Mesendoderm (in vitro differentiated cells): ENCODE results near the gene ATP9A.
A peak's percentile ranks its signal among the peaks of the same experiment; 100 is the strongest.

ENCODE experiments used
- DNase-seq: peaks from one replicate; pipeline ENCODE4 v3.0.0; 2013
- H2AK5ac ChIP-seq: 2 replicates; pipeline ENCODE4 v1.6.1; 2013; ENCODE audit warnings: low read length, inconsistent platforms
- H2BK120ac ChIP-seq: 2 replicates; pipeline ENCODE4 v1.6.1; 2013; ENCODE audit warnings: low read depth, mild to moderate bottlenecking, low read length, moderate library complexity, mixed read lengths
- H2BK15ac ChIP-seq: replicated peaks from 2 replicates; pipeline ENCODE4 v1.6.1; 2013; ENCODE audit warnings: low read depth, mild to moderate bottlenecking, moderate library complexity
- H2BK5ac ChIP-seq: 2 replicates; pipeline ENCODE4 v1.6.1; 2013; ENCODE audit warnings: low read length, inconsistent platforms
- H3K18ac ChIP-seq: 2 replicates; pipeline ENCODE4 v1.6.1; 2013; ENCODE audit warnings: mild to moderate bottlenecking, low read length, mixed read lengths
- H3K23ac ChIP-seq: one replicate; pipeline ENCODE4 v1.6.1; 2013; ENCODE audit warnings: low read length
- H3K27ac ChIP-seq: 2 replicates; pipeline ENCODE4 v1.5.1; 2013; ENCODE audit warnings: low read depth, mild to moderate bottlenecking, inconsistent platforms, low read length, moderate library complexity
- H3K27me3 ChIP-seq: 2 replicates; pipeline ENCODE4 v1.6.1; 2013; ENCODE audit warnings: low read length, control low read depth, mild to moderate bottlenecking, inconsistent platforms; ENCODE audit not compliant: insufficient read depth, poor library complexity
- H3K36me3 ChIP-seq: 2 replicates; pipeline ENCODE4 v1.6.1; 2013; ENCODE audit warnings: low read length, inconsistent platforms; ENCODE audit not compliant: control insufficient read depth, insufficient read depth
- H3K4ac ChIP-seq: one replicate; pipeline ENCODE4 v1.6.1; 2013; ENCODE audit warnings: low read depth, mild to moderate bottlenecking, low read length, moderate library complexity
- H3K4me1 ChIP-seq: 2 replicates; pipeline ENCODE4 v1.6.1; 2013; ENCODE audit warnings: low read depth, low read length, inconsistent platforms; ENCODE audit not compliant: control insufficient read depth
- H3K4me2 ChIP-seq: 2 replicates; pipeline ENCODE4 v1.6.1; 2013; ENCODE audit warnings: low read length
- H3K4me3 ChIP-seq: 2 replicates; pipeline ENCODE4 v1.5.1; 2013; ENCODE audit warnings: mild to moderate bottlenecking, low read length
- H3K56ac ChIP-seq: one replicate; pipeline ENCODE4 v1.6.1; 2013; ENCODE audit warnings: low read length
- H3K79me1 ChIP-seq: 2 replicates; pipeline ENCODE4 v1.6.1; 2013; ENCODE audit warnings: low read length, inconsistent platforms
- H3K79me2 ChIP-seq: 2 replicates; pipeline ENCODE4 v1.6.1; 2013; ENCODE audit warnings: mild to moderate bottlenecking, low read length; ENCODE audit not compliant: control insufficient read depth, insufficient read depth
- H3K9ac ChIP-seq: 2 replicates; pipeline ENCODE4 v1.6.1; 2013; ENCODE audit warnings: low read length, inconsistent platforms
- H4K5ac ChIP-seq: one replicate; pipeline ENCODE4 v1.6.1; 2013; ENCODE audit warnings: low read length
- H4K8ac ChIP-seq: one replicate; pipeline ENCODE4 v1.6.1; 2013; ENCODE audit warnings: low read depth, mild to moderate bottlenecking, control low read depth, low read length, moderate library complexity
- WGBS: extraction: QIAGEN DNeasy Blood & Tissue Kit; methylation state at CpG from one replicate; pipeline ENCODE4 v1.1.7; 2013; ENCODE audit warnings: low lambda C conversion rate, missing lambda C conversion rate; ENCODE audit not compliant: insufficient coverage; ENCODE audit errors: extremely low coverage; 5-methylcytosine and 5-hydroxymethylcytosine counted together

ATP9A gene

DNA sequence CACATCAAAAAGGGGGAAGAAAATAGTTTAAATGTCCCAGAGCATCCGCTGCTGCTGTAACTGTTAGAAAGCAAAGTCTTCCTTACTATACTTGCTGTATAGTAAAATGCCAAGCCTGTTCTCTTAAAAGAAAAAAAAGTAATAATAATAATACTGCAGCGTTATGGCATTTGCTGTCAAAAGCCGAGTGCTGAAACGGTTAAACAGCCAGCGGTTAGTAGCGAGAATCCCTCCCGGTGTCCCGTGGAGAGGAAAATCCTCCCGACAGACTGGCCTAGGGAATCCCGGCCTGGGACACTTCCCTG, 206.2 kb downstream of the ATP9A start:
- H3K4me2 ChIP-seq, result peak overlapping the region; percentile 100
- H3K56ac ChIP-seq, result peak overlapping the region; percentile 81
- no CpG with 5 or more reads among the region's 10 CpGs for WGBS

DNA sequence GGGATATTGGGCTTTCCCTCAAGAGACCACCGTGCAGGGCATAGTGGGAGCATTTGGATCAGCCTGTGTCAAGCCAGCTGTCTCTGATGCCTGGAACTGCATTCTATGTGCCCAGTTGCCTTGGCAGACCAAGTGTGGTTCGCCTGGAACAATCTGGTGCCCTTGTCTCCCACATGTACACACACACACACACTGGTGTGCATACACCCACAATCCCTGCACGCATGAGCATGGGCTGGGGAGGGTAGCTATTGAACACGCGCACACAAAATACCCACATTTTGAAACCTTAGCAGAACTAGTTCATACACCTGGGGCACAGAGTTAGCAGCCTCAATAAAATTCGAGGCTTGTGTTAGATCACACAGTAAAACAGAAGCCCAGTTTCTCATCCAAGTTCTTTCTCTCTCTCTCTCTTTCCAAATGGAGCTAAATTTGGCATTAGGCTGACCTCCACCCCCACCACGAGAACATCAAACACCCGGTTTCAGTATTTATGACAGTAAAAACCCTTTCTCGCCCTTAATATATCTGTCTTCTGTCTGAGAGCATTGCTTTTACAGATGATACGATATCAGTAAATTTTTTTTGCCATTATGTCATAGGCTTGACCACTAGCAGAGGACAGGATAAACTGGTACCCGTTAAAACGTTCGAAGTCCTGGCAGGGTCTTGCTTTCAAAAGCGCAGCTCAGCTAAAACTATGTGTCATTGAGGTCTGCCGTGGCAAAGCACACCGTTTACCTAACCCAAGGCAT, 207.5 kb downstream of the ATP9A start:
- no peak for DNase-seq
- H3K23ac ChIP-seq, result no peak overlapping the region
- WGBS, result no CpG with 5 or more reads among the region's 16 CpGs
- no peak overlapping the region for H3K4me2 ChIP-seq
- no peak overlapping the region for H2BK5ac ChIP-seq
- H3K79me1 ChIP-seq, result no peaks in the 10 kb centered on the region
- H3K18ac ChIP-seq, result no peak overlapping the region
- no peak overlapping the region for H3K27ac ChIP-seq
- H3K4ac ChIP-seq, result no peak overlapping the region
- H3K36me3 ChIP-seq, result no peaks in the 10 kb centered on the region
- peaks cover 13% of the 10 kb centered on the region for H3K27me3 ChIP-seq
- no peaks in the 10 kb centered on the region for H3K79me2 ChIP-seq
- H3K4me3 ChIP-seq, result no peak overlapping the region
- H2AK5ac ChIP-seq, result no peak overlapping the region
- peak overlapping the region; percentile 2 for H3K56ac ChIP-seq
- H3K9ac ChIP-seq, result no peak overlapping the region
- no peak overlapping the region for H4K5ac ChIP-seq
- no peak overlapping the region for H2BK120ac ChIP-seq
- H4K8ac ChIP-seq, result no peak overlapping the region
- H3K4me1 ChIP-seq, result peaks cover 5% of the 10 kb centered on the region
- no peak overlapping the region for H2BK15ac ChIP-seq

More for the DNA sequence above, 206.2 kb downstream of the ATP9A start:
- Histone ChIP-seq H3K4me1 (peaks cover 5% of the 10 kb centered on the region), H3K27me3 (peaks cover 13% of the 10 kb centered on the region), H3K27ac (no peak overlapping the region), H2BK5ac (no peak overlapping the region), H3K4me3 (peak overlapping the region; percentile 7), H4K8ac (no peak overlapping the region), H3K9ac (peak overlapping the region; percentile 61), H3K4ac (no peak overlapping the region), H3K36me3 (no peaks in the 10 kb centered on the region), H2BK120ac (no peak overlapping the region), H3K18ac (no peak overlapping the region), H3K79me2 (no peaks in the 10 kb centered on the region), H4K5ac (no peak overlapping the region), H3K23ac (no peak overlapping the region), H3K79me1 (no peaks in the 10 kb centered on the region), H2AK5ac (no peak overlapping the region), H2BK15ac (no peak overlapping the region)
- DNase-seq, result no peak

DNA sequence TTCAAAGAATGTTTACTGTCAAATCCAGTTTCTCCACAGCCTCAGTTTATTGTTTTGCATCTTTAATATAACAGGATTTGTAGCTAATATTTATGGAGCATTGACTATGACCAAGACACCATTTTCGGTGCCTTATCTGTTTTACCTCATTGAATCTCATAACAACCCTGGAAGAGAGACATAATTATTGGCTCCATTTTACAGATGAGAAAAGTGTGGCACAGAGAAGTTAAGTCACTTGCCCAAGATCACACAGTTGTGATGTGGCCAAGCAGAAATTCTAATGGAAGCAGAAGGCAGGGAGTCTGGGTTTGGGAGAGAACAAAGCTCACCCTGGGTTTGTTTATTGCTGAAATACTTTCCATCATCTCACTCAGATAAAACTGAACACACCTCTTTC, 208.1 kb downstream of the ATP9A start:
- Histone ChIP-seq H3K9ac (no peak overlapping the region), H2BK120ac (no peak overlapping the region), H3K27me3 (peaks cover 13% of the 10 kb centered on the region), H4K8ac (no peak overlapping the region), H2AK5ac (no peak overlapping the region), H3K4me2 (no peak overlapping the region), H3K36me3 (no peaks in the 10 kb centered on the region), H3K56ac (no peak overlapping the region), H3K18ac (no peak overlapping the region), H2BK5ac (no peak overlapping the region), H3K23ac (no peak overlapping the region), H3K4me3 (no peak overlapping the region), H3K4ac (no peak overlapping the region), H4K5ac (no peak overlapping the region), H3K79me1 (no peaks in the 10 kb centered on the region), H3K79me2 (no peaks in the 10 kb centered on the region), H2BK15ac (no peak overlapping the region), H3K27ac (no peak overlapping the region), H3K4me1 (peaks cover 5% of the 10 kb centered on the region)
- no CpG with 5 or more reads among the region's 1 CpG for WGBS
- DNase-seq, result no peak

DNA sequence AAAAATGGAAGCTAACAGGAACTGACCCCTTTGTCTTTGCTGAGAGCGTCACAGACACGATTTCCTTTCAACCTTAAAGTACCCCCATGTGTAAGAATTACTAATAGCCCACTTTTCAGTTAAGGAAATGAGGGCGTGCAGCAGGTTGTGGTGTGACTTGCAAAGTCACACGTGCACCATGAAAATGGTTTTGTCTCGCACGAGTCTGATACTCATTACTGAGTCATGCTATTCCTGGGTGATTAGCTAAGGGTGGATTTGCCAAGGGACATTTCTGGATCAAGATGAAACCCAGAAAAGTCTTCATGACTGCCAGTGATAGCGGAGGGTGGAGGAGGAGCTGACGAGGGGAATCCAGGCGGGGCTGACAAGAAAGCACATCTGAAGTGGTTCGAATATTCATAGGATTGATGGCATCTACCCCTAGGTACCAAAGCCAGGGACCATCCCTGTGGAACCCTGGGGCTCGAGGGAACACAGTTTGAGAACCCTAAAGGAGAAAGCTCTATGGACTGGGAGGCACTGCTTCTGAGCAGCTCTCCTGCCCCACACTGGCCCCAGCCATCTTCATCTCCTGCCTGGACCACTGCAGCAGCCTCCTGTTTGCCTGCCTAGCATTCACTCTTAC, 213.5 kb downstream of the ATP9A start:
- Histone ChIP-seq H3K79me2 (no peaks in the 10 kb centered on the region), H3K9ac (no peak overlapping the region), H2BK5ac (no peak overlapping the region), H4K5ac (no peak overlapping the region), H3K18ac (no peak overlapping the region), H3K79me1 (no peaks in the 10 kb centered on the region), H3K36me3 (no peaks in the 10 kb centered on the region), H2AK5ac (no peak overlapping the region), H3K23ac (no peak overlapping the region), H3K4me3 (no peak overlapping the region), H3K27ac (no peak overlapping the region), H3K56ac (no peak overlapping the region), H3K27me3 (no peaks in the 10 kb centered on the region), H4K8ac (no peak overlapping the region), H3K4me2 (no peak overlapping the region), H2BK120ac (no peak overlapping the region), H3K4ac (no peak overlapping the region), H3K4me1 (no peaks in the 10 kb centered on the region), H2BK15ac (no peak overlapping the region)
- DNase-seq, result no peak
- no CpG with 5 or more reads among the region's 11 CpGs for WGBS

DNA sequence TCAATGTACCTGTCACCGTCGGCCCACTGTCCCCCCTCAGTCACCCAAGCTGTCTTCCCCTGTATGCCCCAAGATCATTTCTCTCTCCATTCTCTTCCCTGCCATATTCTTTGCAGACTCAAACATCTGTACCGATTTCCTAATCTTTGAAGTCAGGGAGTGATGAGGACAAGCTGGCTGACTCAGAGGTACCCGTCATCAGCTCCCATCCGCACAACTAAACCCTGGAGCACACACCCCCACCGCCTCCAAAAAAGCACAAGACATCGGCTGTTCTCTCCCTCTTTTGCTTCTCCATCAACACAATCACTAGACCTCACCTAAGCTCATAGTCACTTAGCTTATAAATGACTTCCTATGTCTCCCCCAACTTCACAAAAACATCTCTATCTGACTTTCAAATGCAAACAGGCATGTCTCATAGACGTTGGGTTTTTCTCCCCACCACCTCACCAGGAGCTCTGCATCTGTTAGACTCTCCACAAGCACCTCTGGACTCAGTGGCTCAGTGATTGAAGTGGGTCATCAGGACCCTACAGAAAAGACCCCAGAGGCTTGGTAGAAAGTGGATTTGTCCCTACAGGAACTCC, 214.2 kb downstream of the ATP9A start:
- no CpG with 5 or more reads among the region's 8 CpGs for WGBS
- Histone ChIP-seq H4K5ac (no peak overlapping the region), H3K9ac (no peak overlapping the region), H3K56ac (no peak overlapping the region), H3K79me1 (no peaks in the 10 kb centered on the region), H3K4ac (no peak overlapping the region), H3K27me3 (no peaks in the 10 kb centered on the region), H2BK120ac (no peak overlapping the region), H3K4me2 (no peak overlapping the region), H3K79me2 (no peaks in the 10 kb centered on the region), H2BK15ac (no peak overlapping the region), H2BK5ac (no peak overlapping the region), H3K23ac (no peak overlapping the region), H3K4me1 (no peaks in the 10 kb centered on the region), H2AK5ac (no peak overlapping the region), H3K18ac (no peak overlapping the region), H3K4me3 (no peak overlapping the region), H3K27ac (no peak overlapping the region), H3K36me3 (no peaks in the 10 kb centered on the region), H4K8ac (no peak overlapping the region)
- DNase-seq, result no peak
